Tibial nerve (tissue), 4 donors: ENCODE data around the gene PPP2R5D. TPM values are rescaled to one million over a fixed set of nuclear protein-coding genes. Genes with fewer than 3 reads are reported as not detected.
"Not testable (repeated sequence)": the region's sequence is repeated elsewhere in the genome, so short reads cannot be mapped to it uniquely, and the experiment has no call there.

Experiments
- DNase-seq, 2 donors: peaks; one replicate each; pipeline ENCODE4 v3.0.0-alpha.2; 2019; ENCODE audit warnings: low spot score in 2 of 2
- H3K27ac ChIP-seq, 4 donors: fragments of 200-600 bp; sonication (generic) in 3 of 4; one replicate each; pipeline ENCODE4 v1.5.1; 2017 to 2019; ENCODE audit warnings: mild to moderate bottlenecking in 1 of 4
- H3K27me3 ChIP-seq, 2 donors: fragments of 200-600 bp; sonication (generic) in 1 of 2; one replicate each; pipeline versions ENCODE4 v1.5.1 to v1.6.0; 2017 to 2019
- H3K36me3 ChIP-seq, 3 donors: fragments of 200-600 bp; sonication (generic); one replicate each; pipeline ENCODE4 v1.5.1; 2018 to 2019
- H3K4me1 ChIP-seq, 4 donors: fragments of 200-600 bp; sonication (generic) in 3 of 4; one replicate each; pipeline ENCODE4 v1.5.1; 2017 to 2019
- H3K4me3 ChIP-seq, 4 donors: fragments of 200-600 bp; sonication (generic) in 3 of 4; one replicate each; pipeline ENCODE4 v1.5.1; 2017 to 2019; ENCODE audit warnings: mild to moderate bottlenecking in 1 of 4, moderate library complexity in 1 of 4
- H3K9me3 ChIP-seq, 4 donors: fragments of 200-600 bp; sonication (generic) in 3 of 4; one replicate each; pipeline ENCODE4 v1.5.1; 2017 to 2019
- EP300 ChIP-seq, 2 donors: sonication (generic); formaldehyde crosslinking; IDR thresholded peaks; one replicate each; pipeline ENCODE4 v1.6.1; 2017; ENCODE audit warnings: antibody characterized with exemption in 2 of 2, mild to moderate bottlenecking in 1 of 2
- POLR2A ChIP-seq, 2 donors: fragments of 450-650 bp; IDR thresholded peaks; one replicate each; pipeline ENCODE4 v1.6.1; 2017; ENCODE audit warnings: antibody characterized with exemption in 2 of 2, mild to moderate bottlenecking in 2 of 2, moderate library complexity in 2 of 2
- WGBS, 2 donors: methylation state at CpG; one replicate each; pipeline ENCODE4 v1.1.5; 2018; 5-methylcytosine and 5-hydroxymethylcytosine counted together
- total RNA-seq, 4 donors: library from RNA; depleted of rRNA; stranded (reverse); fragments of >200 nt; gene quantifications; one replicate each; pipeline ENCODE4 v1.1.0, GENCODE V29; 2016
- TF ChIP-seq, protein P1 (sequence below), 5 experiments: fragments of 200-600 bp in 3 of 5; fragments of 450-650 bp in 2 of 5; sonication (generic) in 3 of 5; IDR thresholded peaks; one replicate each; pipeline ENCODE4 v1.5.1; 2016 to 2019; ENCODE audit warnings: antibody characterized with exemption in 5 of 5, mild to moderate bottlenecking in 3 of 5, moderate library complexity in 2 of 5

PPP2R5D gene
- total RNA-seq, 4 donors from 2014 or later = 25.8 to 54.6 (median 48.3) TPM

DNA sequence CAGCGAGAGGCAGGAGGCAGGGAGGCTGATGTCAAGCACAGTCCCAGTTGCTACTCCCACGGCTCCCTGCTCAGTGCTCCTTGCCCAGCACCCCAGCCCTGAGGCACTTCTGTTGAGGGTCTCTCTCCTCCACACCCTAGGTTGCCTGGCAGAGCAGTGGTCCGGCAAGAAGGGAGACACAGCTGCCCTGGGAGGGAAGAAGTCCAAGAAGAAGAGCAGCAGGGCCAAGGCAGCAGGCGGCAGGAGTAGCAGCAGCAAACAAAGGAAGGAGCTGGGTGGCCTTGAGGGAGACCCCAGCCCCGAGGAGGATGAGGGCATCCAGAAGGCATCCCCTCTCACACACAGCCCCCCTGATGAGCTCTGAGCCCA, 46.0 kb upstream of the PPP2R5D start:
- TF ChIP-seq POLR2A (IDR thresholded peaks at IDR 0.05) = no peak
- no peak for TF ChIP-seq EP300 (IDR thresholded peaks at IDR 0.05)
- Histone ChIP-seq H3K36me3 (peaks cover 0 to 88% (median 27%) of the 10 kb centered on the region in 3 donors), H3K27me3 (no peaks in the 10 kb centered on the region), H3K4me1 (peaks cover 0 to 4% (median 0%) of the 10 kb centered on the region in 4 donors), H3K9me3 (no peaks in the 10 kb centered on the region), H3K27ac (no peak overlapping the region), H3K4me3 (no peak overlapping the region)
- WGBS, 2 donors = 73 to 76% methylated on average over 5 of the region's 5 CpGs
- no peak for DNase-seq

DNA sequence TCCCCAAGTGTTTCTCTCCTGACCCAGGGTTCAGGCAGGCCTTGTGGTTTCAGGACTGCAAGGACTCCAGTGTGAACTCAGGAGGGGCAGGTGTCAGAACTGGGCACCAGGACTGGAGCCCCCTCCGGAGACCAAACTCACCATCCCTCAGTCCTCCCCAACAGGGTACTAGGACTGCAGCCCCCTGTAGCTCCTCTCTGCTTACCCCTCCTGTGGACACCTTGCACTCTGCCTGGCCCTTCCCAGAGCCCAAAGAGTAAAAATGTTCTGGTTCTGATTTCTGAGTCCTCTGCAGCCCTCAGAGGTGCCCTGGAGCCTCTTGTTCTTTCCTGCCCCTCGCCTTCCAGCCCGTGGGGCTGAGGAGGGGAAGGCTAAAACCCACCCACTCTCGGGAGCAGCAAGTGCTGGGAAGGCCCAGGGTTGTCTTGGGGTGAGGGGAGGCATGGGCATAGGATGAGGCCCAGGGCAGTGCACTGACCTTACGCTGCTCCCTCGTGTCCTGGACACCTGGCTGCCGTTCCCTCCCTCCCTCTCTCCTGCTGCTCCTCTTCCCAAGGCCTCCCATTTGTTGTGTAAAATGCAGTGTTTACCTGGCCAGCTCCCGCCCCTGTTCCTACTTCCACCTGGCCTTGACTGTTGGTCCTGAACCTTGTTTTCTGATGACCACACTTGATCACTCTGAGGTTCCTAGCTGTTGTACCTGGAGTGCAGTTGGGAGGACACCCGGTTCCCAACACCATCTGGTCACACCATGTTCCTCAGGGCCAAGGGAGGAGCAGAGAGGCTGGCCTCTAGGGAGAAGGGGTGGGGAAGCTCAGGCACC, 45.2 kb upstream of the PPP2R5D start:
- H3K4me3 ChIP-seq = no peak overlapping the region
- WGBS, 2 donors = 69 to 77% methylated on average over 9 of the region's 9 CpGs
- no peak overlapping the region for H3K27ac ChIP-seq
- H3K36me3 ChIP-seq = peaks cover 0 to 92% (median 30%) of the 10 kb centered on the region in 3 donors
- no peak for DNase-seq
- TF ChIP-seq, protein P1, sequence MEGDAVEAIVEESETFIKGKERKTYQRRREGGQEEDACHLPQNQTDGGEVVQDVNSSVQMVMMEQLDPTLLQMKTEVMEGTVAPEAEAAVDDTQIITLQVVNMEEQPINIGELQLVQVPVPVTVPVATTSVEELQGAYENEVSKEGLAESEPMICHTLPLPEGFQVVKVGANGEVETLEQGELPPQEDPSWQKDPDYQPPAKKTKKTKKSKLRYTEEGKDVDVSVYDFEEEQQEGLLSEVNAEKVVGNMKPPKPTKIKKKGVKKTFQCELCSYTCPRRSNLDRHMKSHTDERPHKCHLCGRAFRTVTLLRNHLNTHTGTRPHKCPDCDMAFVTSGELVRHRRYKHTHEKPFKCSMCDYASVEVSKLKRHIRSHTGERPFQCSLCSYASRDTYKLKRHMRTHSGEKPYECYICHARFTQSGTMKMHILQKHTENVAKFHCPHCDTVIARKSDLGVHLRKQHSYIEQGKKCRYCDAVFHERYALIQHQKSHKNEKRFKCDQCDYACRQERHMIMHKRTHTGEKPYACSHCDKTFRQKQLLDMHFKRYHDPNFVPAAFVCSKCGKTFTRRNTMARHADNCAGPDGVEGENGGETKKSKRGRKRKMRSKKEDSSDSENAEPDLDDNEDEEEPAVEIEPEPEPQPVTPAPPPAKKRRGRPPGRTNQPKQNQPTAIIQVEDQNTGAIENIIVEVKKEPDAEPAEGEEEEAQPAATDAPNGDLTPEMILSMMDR (IDR thresholded peaks at IDR 0.05) = no peak
- TF ChIP-seq EP300 (IDR thresholded peaks at IDR 0.05) (no peak), POLR2A (IDR thresholded peaks at IDR 0.05) (no peak)
- no peaks in the 10 kb centered on the region for H3K27me3 ChIP-seq
- H3K9me3 ChIP-seq = no peaks in the 10 kb centered on the region
- peaks cover 0 to 4% (median 0%) of the 10 kb centered on the region in 4 donors for H3K4me1 ChIP-seq

DNA sequence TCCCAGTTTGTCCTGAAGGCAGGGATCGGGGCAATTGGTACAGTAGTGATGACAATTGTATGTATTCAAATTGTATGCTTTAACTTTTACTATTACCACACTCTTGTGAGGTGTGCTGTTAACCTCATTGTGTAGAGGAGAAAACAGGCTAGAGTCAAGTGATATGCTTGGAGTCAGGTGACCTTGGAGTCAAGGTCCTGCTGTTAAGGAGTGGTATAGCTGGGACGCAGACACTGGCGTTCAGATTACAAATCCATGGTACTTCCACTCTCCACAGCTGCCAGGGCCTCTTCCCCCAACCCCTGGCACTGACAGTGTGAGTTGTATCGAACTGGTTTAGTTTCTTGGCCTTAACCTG, 44.6 kb upstream of the PPP2R5D start:
- H3K9me3 ChIP-seq = no peaks in the 10 kb centered on the region
- no peak for TF ChIP-seq POLR2A (IDR thresholded peaks at IDR 0.05)
- TF ChIP-seq, protein P1 (IDR thresholded peaks at IDR 0.05) = no peak
- TF ChIP-seq EP300 (IDR thresholded peaks at IDR 0.05) = no peak
- H3K27ac ChIP-seq = no peak overlapping the region
- H3K4me3 ChIP-seq = no peak overlapping the region
- peaks cover 0 to 4% (median 0%) of the 10 kb centered on the region in 4 donors for H3K4me1 ChIP-seq
- no peak for DNase-seq
- H3K27me3 ChIP-seq = no peaks in the 10 kb centered on the region
- H3K36me3 ChIP-seq = peaks cover 0 to 92% (median 24%) of the 10 kb centered on the region in 3 donors
- WGBS, 2 donors = 81 to 90% methylated on average over 4 of the region's 4 CpGs

DNA sequence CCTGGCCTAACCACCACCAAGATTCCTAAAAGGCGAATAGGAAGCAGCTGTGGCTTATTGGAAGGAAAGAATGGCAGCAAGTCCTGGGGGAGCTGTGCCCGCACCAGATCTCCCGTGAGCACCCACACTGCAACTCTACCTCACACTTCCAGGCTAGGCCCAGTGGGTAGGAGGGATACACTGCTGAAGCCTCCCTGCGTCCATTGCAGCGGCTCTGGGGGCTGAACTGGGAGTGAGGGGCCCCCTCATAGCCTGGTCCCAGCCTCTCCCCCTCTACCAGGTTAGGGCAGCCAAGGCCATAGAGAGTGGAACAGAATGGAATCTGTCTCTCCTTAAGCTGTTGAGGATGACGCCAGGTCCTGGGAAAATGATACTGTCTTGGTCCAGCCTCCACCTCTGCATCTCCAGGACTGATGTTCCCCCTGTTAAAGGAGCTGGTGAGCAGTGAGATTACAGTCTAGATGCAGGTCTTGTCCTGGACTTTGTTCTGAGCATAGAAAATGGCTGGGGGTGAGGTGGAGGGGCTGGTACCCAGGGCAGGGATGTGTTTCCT, 43.8 kb upstream of the PPP2R5D start:
- H3K4me1 ChIP-seq = peaks cover 0 to 4% (median 0%) of the 10 kb centered on the region in 4 donors
- no peak overlapping the region for H3K27ac ChIP-seq
- peaks cover 0 to 90% (median 17%) of the 10 kb centered on the region in 3 donors for H3K36me3 ChIP-seq
- no peaks in the 10 kb centered on the region for H3K9me3 ChIP-seq
- DNase-seq = no peak
- no peaks in the 10 kb centered on the region for H3K27me3 ChIP-seq
- H3K4me3 ChIP-seq = no peak overlapping the region
- 86 to 87% methylated on average over 6 of the region's 6 CpGs for WGBS, 2 donors
- TF ChIP-seq, protein P1 (IDR thresholded peaks at IDR 0.05) = no peak
- TF ChIP-seq POLR2A (IDR thresholded peaks at IDR 0.05) (no peak), EP300 (IDR thresholded peaks at IDR 0.05) (no peak)

DNA sequence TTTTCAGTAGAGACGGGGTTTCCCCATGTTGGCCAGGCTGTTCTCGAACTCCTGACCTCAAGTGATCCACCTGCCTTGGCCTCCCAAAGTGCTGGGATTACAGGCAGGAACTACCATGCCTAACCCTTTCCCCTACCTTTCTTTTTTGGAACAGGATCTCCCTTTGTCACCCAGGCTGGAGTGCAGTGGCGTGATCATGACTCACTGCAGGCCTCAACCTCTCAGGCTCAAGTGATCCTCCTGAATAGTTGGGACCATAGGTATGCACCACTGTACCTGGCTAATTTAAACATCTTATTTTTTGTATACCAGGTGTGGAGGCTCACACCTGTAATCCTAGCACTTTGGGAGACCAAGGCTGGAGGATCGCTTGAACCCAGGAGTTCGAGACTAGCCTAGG, 43.0 kb upstream of the PPP2R5D start:
- not testable (repeated sequence) for H3K4me3 ChIP-seq, H3K9me3 ChIP-seq, DNase-seq, H3K27me3 ChIP-seq, H3K4me1 ChIP-seq, H3K27ac ChIP-seq
- 93 to 100% methylated on average over 5 of the region's 5 CpGs for WGBS, 2 donors
- H3K36me3 ChIP-seq = peaks cover 0 to 90% (median 11%) of the 10 kb centered on the region in 3 donors

DNA sequence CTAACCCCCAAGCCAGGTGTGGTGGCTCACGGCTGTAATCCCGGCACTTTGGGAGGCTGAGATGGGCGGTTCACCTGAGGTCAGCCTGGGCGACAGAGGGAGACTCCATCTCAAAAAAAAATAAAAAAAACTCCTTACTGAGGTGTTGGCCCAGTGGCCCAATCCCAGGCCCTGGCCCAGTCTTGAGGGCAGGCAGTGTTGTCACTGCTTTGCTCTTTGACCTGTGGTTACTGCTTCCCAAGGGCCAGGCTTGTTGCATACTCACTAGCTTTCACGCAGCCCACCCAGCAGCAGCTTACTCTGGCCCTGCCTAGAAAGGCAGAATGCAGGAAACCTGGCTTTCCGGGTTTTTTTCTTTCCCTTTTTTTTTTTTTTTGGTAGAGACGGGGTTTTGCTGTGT, 41.9 kb upstream of the PPP2R5D start:
- WGBS, 2 donors = 66 to 78% methylated on average over 7 of the region's 7 CpGs
- H3K36me3 ChIP-seq = peaks cover 0 to 80% (median 11%) of the 10 kb centered on the region in 3 donors
- no peak overlapping the region for H3K27ac ChIP-seq
- H3K4me1 ChIP-seq = peaks cover 0 to 4% (median 0%) of the 10 kb centered on the region in 4 donors
- no peak overlapping the region for H3K4me3 ChIP-seq
- H3K9me3 ChIP-seq = no peaks in the 10 kb centered on the region
- no peak for DNase-seq
- TF ChIP-seq POLR2A (IDR thresholded peaks at IDR 0.05) (no peak), EP300 (IDR thresholded peaks at IDR 0.05) (no peak)
- TF ChIP-seq, protein P1 (IDR thresholded peaks at IDR 0.05) = no peak
- H3K27me3 ChIP-seq = no peaks in the 10 kb centered on the region
